NB4 (cell line): ENCODE data around the gene CPT1C.

Experiments
- DNase-seq: peaks from one replicate; pipeline ENCODE4 v3.0.0; 2010; ENCODE audit warnings: low read depth
- H3K4me3 ChIP-seq: one replicate; pipeline ENCODE4 v1.5.1; 2011; ENCODE audit warnings: mild to moderate bottlenecking, low read depth, low read length, moderate library complexity
- MYC ChIP-seq: IDR thresholded peaks from 2 replicates; pipeline ENCODE4 v1.6.1; 2011; ENCODE audit warnings: low read depth, low read length
- POLR2A ChIP-seq: IDR thresholded peaks from 2 replicates; pipeline ENCODE4 v1.6.1; 2011; ENCODE audit warnings: mild to moderate bottlenecking; ENCODE audit not compliant: insufficient read length; ENCODE audit errors: extremely low read depth
- TF ChIP-seq, protein P1 (sequence below): IDR thresholded peaks from one replicate; pipeline ENCODE4 v1.5.1; 2012; ENCODE audit warnings: low read depth, low read length
- TF ChIP-seq, protein P2 (sequence below): IDR thresholded peaks from 2 replicates; pipeline ENCODE4 v1.6.1; 2011; ENCODE audit warnings: low read depth, low read length

CPT1C gene

DNA sequence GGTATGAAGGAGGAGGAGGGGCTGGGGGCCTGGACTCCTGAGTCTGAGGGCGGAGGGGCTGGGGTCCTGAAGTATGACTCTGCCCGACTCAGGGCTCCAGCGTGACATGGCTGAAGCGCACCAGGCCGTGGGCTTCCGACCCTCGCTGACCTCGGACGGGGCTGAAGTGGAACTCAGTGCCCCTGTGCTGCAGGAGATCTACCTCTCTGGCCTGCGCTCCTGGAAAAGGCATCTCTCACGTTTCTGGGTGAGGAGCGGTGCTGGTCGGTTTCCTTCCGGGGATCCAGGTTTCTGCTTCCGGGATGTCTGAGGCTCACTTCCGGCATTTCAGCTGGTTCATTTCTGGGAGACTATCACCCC, 1.2 kb downstream of the CPT1C start:
- TF ChIP-seq, protein P1, sequence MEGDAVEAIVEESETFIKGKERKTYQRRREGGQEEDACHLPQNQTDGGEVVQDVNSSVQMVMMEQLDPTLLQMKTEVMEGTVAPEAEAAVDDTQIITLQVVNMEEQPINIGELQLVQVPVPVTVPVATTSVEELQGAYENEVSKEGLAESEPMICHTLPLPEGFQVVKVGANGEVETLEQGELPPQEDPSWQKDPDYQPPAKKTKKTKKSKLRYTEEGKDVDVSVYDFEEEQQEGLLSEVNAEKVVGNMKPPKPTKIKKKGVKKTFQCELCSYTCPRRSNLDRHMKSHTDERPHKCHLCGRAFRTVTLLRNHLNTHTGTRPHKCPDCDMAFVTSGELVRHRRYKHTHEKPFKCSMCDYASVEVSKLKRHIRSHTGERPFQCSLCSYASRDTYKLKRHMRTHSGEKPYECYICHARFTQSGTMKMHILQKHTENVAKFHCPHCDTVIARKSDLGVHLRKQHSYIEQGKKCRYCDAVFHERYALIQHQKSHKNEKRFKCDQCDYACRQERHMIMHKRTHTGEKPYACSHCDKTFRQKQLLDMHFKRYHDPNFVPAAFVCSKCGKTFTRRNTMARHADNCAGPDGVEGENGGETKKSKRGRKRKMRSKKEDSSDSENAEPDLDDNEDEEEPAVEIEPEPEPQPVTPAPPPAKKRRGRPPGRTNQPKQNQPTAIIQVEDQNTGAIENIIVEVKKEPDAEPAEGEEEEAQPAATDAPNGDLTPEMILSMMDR, result no peak
- TF ChIP-seq POLR2A (no peak), MYC (no peak)
- TF ChIP-seq, protein P2, sequence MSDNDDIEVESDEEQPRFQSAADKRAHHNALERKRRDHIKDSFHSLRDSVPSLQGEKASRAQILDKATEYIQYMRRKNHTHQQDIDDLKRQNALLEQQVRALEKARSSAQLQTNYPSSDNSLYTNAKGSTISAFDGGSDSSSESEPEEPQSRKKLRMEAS, result no peak
- no peak for DNase-seq
- H3K4me3 ChIP-seq, result no peak overlapping the region

DNA sequence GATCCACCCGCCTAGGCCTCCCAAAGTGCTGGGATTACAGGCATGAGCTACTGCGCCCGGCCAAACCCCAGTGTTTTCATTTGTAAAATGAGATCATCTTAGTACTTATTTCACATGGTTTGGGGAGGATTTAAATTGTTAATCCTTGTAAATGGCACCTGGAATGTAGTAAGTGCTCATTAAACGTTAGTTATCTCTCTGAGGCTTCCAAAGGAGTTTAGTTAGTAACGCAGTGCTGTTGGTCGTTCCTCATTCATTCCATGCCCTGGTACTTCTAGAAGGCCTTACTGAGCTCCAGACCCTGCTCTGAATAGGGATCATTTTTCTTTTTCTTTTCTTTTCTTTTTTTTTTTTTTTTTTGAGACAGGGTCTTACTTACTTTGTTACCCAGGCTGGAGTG, 5.2 kb downstream of the CPT1C start:
- no peak overlapping the region for H3K4me3 ChIP-seq
- no peak for DNase-seq
- TF ChIP-seq POLR2A (no peak), MYC (no peak)
- TF ChIP-seq, protein P1, result no peak
- TF ChIP-seq, protein P2, result no peak

DNA sequence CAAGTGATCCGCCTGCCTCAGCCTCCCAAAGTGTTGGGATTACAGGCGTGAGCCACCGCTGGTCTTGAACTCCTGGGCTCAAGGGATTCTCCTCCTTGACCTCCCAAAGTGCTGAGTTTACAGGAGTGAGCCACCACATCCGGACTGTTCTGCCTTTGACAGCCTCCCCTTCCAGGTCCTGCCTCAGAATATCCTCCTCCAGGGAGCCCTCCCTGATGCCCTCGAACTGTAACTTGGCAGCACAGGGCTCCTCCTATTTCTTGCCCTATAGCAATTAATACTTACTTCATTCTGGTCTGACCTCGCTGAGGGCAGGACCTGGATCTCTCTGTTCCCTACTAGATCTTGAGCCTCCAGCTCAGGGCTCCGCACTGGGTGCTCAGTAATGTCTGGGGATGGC, 5.9 kb downstream of the CPT1C start:
- TF ChIP-seq, protein P1, result no peak
- TF ChIP-seq, protein P2, result no peak
- TF ChIP-seq MYC (no peak), POLR2A (no peak)
- no peak for DNase-seq
- no peak overlapping the region for H3K4me3 ChIP-seq

DNA sequence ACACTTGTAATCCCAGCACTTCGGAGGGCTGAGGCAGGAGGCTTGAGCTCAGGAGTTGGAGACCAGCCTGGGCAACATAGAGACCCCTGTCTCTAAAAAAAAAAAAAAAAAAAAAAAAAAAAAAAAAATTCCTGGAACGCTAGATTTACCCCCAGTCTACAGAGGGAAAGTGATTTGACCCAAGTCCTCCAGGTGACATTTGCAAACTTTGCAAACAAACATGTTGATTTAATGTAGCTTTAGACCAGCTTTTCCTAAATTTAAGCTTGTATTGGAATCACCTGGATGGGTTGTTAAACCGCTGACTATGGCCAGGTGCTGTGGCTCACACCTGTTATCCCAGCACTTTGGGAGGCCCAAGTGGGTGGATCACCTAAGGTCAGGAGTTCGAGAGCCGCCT, 8.4 kb downstream of the CPT1C start:
- TF ChIP-seq MYC (no peak), POLR2A (no peak)
- TF ChIP-seq, protein P2, result no peak
- TF ChIP-seq, protein P1, result no peak
- no peak overlapping the region for H3K4me3 ChIP-seq
- no peak for DNase-seq

DNA sequence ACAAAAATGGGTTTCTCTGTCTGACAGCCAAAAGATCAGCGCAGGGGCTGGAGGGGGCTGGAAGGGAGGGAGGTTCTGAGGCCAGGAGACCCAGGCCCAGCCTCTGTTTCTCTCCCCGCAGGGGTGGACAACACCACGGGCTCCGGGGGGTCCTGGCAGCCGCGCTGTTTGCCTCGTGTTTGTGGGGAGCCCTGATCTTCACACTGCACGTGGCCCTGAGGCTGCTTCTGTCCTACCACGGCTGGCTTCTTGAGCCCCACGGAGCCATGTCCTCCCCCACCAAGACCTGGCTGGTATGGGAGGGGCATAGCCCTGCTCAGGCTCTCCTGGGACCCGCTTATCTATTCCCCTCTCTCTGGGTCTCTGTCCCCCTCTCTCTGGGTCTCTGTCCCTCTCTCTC, 9.6 kb downstream of the CPT1C start:
- TF ChIP-seq POLR2A (no peak), MYC (no peak)
- TF ChIP-seq, protein P1, result no peak
- TF ChIP-seq, protein P2, result no peak
- no peak overlapping the region for H3K4me3 ChIP-seq
- DNase-seq, result no peak

DNA sequence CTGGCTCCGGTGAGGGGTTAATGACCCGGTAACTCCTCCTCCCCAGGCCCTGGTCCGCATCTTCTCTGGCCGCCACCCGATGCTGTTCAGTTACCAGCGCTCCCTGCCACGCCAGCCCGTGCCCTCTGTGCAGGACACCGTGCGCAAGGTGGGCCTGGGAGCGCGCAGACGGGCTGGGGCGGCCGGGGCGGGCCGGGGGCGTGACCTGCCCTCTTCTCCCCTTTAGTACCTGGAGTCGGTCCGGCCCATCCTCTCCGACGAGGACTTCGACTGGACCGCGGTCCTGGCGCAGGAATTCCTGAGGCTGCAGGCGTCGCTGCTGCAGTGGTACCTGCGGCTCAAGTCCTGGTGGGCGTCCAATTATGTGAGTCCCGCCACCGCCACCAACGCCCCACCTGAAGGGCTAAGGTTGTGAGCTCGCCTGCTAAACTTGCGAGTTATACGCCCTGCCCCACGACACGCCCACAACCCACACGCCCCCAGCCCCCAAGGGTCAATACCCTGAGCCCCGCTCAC, 10.4 kb downstream of the CPT1C start:
- DNase-seq, result no peak
- TF ChIP-seq, protein P1, result no peak
- TF ChIP-seq POLR2A (no peak), MYC (no peak)
- TF ChIP-seq, protein P2, result no peak
- H3K4me3 ChIP-seq, result no peak overlapping the region
